GM12874 (cell line): Measurements from ENCODE around the gene IMPDH1.
A peak's percentile ranks its signal among the peaks of the same experiment; 100 is the strongest.

Experiments
- TF ChIP-seq, protein P1 (sequence below): IDR thresholded peaks from 2 replicates; pipeline ENCODE4 v1.5.1; 2011; ENCODE audit warnings: low read depth, mild to moderate bottlenecking, control low read depth, low read length, moderate library complexity; ENCODE audit not compliant: insufficient read depth

The IMPDH1 gene

GRCh38 chr7:128389618-128390329, 20.0 kb downstream of the IMPDH1 start:
- TF ChIP-seq, protein P1, sequence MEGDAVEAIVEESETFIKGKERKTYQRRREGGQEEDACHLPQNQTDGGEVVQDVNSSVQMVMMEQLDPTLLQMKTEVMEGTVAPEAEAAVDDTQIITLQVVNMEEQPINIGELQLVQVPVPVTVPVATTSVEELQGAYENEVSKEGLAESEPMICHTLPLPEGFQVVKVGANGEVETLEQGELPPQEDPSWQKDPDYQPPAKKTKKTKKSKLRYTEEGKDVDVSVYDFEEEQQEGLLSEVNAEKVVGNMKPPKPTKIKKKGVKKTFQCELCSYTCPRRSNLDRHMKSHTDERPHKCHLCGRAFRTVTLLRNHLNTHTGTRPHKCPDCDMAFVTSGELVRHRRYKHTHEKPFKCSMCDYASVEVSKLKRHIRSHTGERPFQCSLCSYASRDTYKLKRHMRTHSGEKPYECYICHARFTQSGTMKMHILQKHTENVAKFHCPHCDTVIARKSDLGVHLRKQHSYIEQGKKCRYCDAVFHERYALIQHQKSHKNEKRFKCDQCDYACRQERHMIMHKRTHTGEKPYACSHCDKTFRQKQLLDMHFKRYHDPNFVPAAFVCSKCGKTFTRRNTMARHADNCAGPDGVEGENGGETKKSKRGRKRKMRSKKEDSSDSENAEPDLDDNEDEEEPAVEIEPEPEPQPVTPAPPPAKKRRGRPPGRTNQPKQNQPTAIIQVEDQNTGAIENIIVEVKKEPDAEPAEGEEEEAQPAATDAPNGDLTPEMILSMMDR = no peak

DNA sequence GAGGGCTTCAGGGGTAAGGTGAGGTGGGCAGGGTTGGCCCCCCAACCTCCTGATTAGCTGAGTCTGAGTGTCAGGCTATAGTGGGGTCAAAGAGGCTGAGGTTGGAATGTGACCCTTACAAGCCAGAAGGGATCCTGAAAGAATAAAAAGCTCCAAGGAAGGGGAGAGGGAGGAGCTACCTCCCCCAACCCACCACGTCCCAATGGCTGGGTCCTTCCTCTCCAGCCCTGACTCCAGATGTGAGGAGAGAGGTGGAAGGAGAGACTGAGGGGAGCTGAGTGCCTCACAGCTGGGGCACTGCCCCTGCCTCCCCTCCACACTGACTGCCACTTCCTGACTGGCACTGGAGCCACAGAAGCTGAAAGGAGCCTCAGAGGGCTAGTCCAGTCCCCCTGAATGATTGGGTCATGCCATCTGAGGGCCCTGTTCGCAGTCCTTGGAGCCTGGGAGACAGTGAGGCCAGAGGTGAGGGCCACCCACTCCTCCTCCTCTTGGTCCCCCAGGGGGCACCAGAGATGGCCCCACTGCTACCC, 20.6 kb downstream of the IMPDH1 start:
- TF ChIP-seq, protein P1 = no peak

GRCh38 chr7:128388145-128388485, 21.7 kb downstream of the IMPDH1 start:
- TF ChIP-seq, protein P1 = no peak

- TF ChIP-seq, protein P1 = peak; percentile 89
Observed at GRCh38 chr7:128387216-128388144, 22.3 kb downstream of the IMPDH1 start.

DNA sequence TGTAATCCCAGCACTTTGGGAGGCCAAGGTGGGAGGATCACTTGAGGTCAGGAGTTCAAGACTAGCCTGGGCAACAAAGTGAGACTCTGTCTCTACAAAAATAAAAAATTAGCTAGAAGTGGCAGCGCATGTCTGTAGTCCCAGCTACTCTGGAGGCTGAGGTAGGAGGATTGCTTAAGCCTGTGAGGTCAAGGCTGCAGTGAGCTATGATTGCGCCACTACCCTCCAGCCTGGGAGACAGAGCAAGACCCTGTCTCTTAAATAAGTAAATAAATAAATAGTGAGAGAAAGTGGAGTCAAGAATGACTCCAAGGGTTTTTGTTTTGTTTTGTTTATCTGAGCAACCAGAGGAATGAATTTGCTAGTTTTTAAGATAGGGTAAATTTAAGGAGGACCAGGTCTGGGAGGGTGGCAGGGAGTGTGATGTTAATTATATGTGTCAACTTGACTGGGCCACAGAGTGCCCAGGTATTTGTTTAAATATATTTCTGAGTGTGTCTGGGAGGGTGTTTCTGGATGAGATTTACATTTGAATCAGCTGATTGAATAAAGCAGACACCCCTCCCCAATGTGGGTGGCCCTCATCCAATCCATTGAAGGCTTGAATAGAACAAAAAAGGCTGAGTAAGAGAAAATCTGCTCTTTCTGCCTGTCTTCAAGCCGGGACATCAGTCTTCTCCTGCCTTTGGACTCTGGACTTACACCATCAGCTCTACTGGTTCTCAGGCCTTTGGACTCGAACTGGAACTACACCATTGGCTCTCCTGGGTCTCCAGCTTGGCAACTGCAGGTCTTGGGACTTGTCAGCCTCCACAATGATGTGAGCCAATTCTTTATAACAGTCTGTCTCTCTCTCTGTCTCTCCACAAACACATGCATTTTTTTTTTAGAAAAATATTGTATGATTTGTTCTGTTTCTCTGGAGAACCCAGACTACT, 23.5 kb downstream of the IMPDH1 start:
- TF ChIP-seq, protein P1 = no peak

- TF ChIP-seq, protein P1 = no peak
Observed at GRCh38 chr7:128384726-128385125, 25.1 kb downstream of the IMPDH1 start.
